RWPE2 (cell line): ENCODE data around the gene RAB9B.

Source experiments
- ATAC-seq: fragments of 200-7000 bp; cut with Tn5 transposase; 3 replicates; pipeline ENCODE4 v1.9.1; 2021; ENCODE audit warnings: low read depth
- DNase-seq: peaks from one replicate; pipeline ENCODE4 v3.0.0-alpha.2; 2020; ENCODE audit warnings: low spot score
- H3K27ac ChIP-seq: fragments of 450-650 bp; 2 replicates; pipeline ENCODE4 v1.5.1; 2017; ENCODE audit warnings: mild to moderate bottlenecking; ENCODE audit not compliant: poor library complexity, severe bottlenecking
- H3K27me3 ChIP-seq: fragments of 250-450 bp; sonication (Bioruptor Pico); 2 replicates; pipeline ENCODE4 v1.5.1; 2021; ENCODE audit warnings: mild to moderate bottlenecking, moderate library complexity; ENCODE audit not compliant: insufficient read depth, poor library complexity, severe bottlenecking
- H3K36me3 ChIP-seq: fragments of 250-450 bp; sonication (Bioruptor Pico); 2 replicates; pipeline ENCODE4 v1.5.1; 2020; ENCODE audit warnings: low read depth, mild to moderate bottlenecking, moderate library complexity
- H3K4me1 ChIP-seq: fragments of 250-450 bp; sonication (Bioruptor Pico); 2 replicates; pipeline ENCODE4 v1.5.1; 2021; ENCODE audit warnings: mild to moderate bottlenecking, moderate library complexity; ENCODE audit not compliant: insufficient read depth, poor library complexity, severe bottlenecking
- H3K4me3 ChIP-seq: fragments of 250-450 bp; sonication (Bioruptor Pico); 2 replicates; pipeline ENCODE4 v1.5.1; 2021; ENCODE audit warnings: mild to moderate bottlenecking, moderate library complexity; ENCODE audit not compliant: severe bottlenecking
- H3K9me3 ChIP-seq: fragments of 250-450 bp; sonication (Bioruptor Pico); 2 replicates; pipeline ENCODE4 v1.5.1; 2021; ENCODE audit warnings: mild to moderate bottlenecking, moderate library complexity; ENCODE audit not compliant: severe bottlenecking
- TF ChIP-seq, protein P1 (sequence below): fragments of 450-650 bp; IDR thresholded peaks from one replicate; pipeline ENCODE4 v1.5.1; 2017; ENCODE audit warnings: mild to moderate bottlenecking, moderate library complexity; ENCODE audit not compliant: poor library complexity, severe bottlenecking

The RAB9B gene

DNA sequence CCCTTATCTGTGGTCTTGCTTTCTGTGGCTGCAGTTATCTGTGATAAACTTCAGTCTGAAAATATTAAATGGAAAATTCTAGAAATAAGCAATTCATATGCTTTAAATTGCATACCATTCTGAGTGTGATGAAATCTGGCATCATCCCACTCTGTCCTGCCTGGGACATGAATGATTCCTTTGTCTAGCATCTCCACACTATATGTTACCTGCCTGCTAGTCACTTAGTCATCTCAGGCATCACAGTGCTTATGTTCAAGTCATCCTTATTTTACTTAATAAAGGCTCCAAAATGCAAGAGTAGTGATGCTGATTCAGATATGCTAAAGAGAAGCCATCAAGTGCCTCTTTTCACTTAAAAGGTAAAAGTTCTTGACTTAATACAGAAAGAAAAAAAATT, 14.3 kb upstream of the RAB9B start:
- Histone ChIP-seq H3K9me3 (no peaks in the 10 kb centered on the region), H3K27ac (no peak overlapping the region), H3K4me1 (no peaks in the 10 kb centered on the region), H3K36me3 (no peaks in the 10 kb centered on the region), H3K4me3 (no peak overlapping the region), H3K27me3 (no peaks in the 10 kb centered on the region)
- TF ChIP-seq, protein P1, sequence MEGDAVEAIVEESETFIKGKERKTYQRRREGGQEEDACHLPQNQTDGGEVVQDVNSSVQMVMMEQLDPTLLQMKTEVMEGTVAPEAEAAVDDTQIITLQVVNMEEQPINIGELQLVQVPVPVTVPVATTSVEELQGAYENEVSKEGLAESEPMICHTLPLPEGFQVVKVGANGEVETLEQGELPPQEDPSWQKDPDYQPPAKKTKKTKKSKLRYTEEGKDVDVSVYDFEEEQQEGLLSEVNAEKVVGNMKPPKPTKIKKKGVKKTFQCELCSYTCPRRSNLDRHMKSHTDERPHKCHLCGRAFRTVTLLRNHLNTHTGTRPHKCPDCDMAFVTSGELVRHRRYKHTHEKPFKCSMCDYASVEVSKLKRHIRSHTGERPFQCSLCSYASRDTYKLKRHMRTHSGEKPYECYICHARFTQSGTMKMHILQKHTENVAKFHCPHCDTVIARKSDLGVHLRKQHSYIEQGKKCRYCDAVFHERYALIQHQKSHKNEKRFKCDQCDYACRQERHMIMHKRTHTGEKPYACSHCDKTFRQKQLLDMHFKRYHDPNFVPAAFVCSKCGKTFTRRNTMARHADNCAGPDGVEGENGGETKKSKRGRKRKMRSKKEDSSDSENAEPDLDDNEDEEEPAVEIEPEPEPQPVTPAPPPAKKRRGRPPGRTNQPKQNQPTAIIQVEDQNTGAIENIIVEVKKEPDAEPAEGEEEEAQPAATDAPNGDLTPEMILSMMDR: no peak
- DNase-seq (no peak), ATAC-seq (no peak; the same call in 2 of the 3 replicates)

DNA sequence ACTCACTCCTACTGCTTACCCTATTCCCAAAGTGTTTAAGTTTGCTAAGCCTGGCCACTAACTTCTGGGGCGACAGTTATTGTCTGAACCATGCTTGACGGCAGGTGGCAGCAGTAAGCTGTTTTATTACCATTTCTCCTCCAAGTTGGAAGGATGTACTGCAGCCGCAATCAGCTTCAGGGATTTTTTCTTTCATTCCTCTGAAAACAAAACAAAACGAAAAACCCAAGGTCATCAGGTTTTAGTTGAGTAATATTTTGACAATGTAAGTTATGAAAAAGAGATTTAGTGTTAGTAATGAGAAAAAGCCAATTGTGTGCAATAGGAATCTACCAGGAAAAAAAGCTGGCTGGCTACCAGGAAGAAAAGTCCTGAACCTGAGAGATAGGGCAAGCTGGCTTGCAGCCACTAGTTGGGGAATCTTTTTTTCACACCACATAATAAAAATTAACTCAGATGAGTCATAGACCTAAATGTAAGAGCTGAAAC, 13.2 kb upstream of the RAB9B start:
- no peaks in the 10 kb centered on the region for H3K9me3 ChIP-seq
- no peak overlapping the region for H3K4me3 ChIP-seq
- no peaks in the 10 kb centered on the region for H3K27me3 ChIP-seq
- H3K36me3 ChIP-seq: no peaks in the 10 kb centered on the region
- no peak for DNase-seq
- no peaks in the 10 kb centered on the region for H3K4me1 ChIP-seq
- TF ChIP-seq, protein P1: peak; percentile 68
- peak; percentile 87 for ATAC-seq
- H3K27ac ChIP-seq: no peak overlapping the region

DNA sequence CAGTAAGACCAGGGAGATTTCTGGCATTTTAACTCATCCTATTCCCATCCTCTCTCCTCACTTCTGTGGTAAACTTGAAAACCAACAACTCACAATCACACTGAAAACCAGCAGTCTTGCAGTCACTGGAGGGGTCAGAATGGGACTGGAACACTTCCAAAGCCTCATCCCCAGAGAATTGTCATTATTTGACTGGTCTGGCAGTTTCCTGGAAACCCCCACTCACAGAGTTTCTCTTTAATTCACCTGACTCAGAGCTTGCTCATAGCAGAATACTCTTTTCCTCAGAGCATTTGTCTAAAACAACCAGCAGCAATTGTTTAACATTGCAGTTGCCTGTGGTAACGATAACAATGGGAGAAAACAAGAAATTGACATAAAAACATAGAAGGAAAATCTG, 7.3 kb upstream of the RAB9B start:
- H3K9me3 ChIP-seq: no peaks in the 10 kb centered on the region
- no peaks in the 10 kb centered on the region for H3K36me3 ChIP-seq
- ATAC-seq: no peak
- no peak overlapping the region for H3K4me3 ChIP-seq
- no peaks in the 10 kb centered on the region for H3K4me1 ChIP-seq
- no peak overlapping the region for H3K27ac ChIP-seq
- TF ChIP-seq, protein P1: no peak
- H3K27me3 ChIP-seq: peaks cover 3% of the 10 kb centered on the region
- DNase-seq: no peak

DNA sequence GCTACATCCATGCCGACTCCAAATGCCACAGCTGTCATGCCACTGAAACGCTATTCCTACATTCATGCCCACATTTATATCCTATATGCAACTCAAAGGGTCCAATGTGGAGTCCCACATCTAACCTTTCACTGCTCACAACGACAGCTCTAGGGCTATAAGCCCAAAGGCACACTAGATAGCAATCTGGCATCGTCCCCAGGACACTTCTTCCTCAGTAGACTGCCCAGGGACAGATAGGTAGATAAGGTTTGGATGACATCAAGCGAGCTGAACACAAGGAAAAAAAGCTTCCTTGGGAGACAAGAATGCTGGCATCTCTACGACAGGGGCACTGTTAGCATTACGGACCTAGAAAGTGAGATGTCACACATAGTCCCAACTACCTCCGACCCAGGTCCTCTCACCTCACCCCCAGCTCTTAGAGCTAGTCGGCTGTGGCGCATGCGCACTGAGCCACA, 685 bp downstream of the RAB9B start:
- Histone ChIP-seq H3K36me3 (no peaks in the 10 kb centered on the region), H3K4me3 (peak overlapping the region; percentile 41), H3K27me3 (peaks cover 3% of the 10 kb centered on the region), H3K27ac (no peak overlapping the region), H3K9me3 (no peaks in the 10 kb centered on the region), H3K4me1 (no peaks in the 10 kb centered on the region)
- no peak for DNase-seq
- no peak; the same call in 2 of the 3 replicates for ATAC-seq
- TF ChIP-seq, protein P1: no peak

DNA sequence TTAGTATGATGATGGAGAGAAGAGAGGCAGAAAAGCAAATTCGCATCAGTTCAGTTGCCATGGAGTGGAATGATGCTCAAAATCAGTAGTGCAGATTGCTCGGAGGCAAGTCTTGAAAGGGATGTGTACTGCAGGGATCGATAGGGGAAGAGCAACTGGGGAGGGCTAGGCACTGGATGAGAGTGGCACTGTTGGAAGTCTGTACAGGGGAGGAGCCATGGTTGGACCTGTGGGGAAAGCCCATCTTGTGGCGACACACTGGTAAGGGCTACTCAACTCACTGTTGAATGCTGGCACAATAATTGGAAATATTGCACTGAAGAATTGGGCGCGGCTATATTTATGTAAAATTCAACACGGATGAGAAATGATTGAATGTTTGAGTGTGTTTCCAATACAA, 1.2 kb downstream of the RAB9B start:
- Histone ChIP-seq H3K4me1 (no peaks in the 10 kb centered on the region), H3K4me3 (no peak overlapping the region), H3K27ac (no peak overlapping the region), H3K36me3 (no peaks in the 10 kb centered on the region), H3K9me3 (no peaks in the 10 kb centered on the region), H3K27me3 (peaks cover 3% of the 10 kb centered on the region)
- TF ChIP-seq, protein P1: no peak
- no peak for ATAC-seq
- DNase-seq: no peak
